ENCODE data around the gene GABBR2.

GABBR2 gene

GRCh38 chr9:98391406-98391805 is 317.3 kb downstream of the GABBR2 start:
- H3K36me3 ChIP-seq (ENCODE audit: control insufficient read depth, low read length): no peaks in the 10 kb centered on the region
- H4K20me1 ChIP-seq (ENCODE audit: control insufficient read depth, insufficient read depth, low read depth, low read length): no peaks in the 10 kb centered on the region
- no peaks in the 10 kb centered on the region for H3K4me1 ChIP-seq (ENCODE audit: control insufficient read depth, low read length)
- no peaks in the 10 kb centered on the region for H3F3A ChIP-seq (ENCODE audit: control insufficient read depth, insufficient read depth)
- no peaks in the 10 kb centered on the region for H3K9me3 ChIP-seq (ENCODE audit: control insufficient read depth, insufficient read depth, low read length)
- H3K27me3 ChIP-seq (ENCODE audit: control insufficient read depth, low read length): no peaks in the 10 kb centered on the region
- no peak overlapping the region for H3K4me3 ChIP-seq (ENCODE audit: low read length)
- no peaks in the 10 kb centered on the region for H3K79me2 ChIP-seq (ENCODE audit: control insufficient read depth, low read length)
- H3K27ac ChIP-seq (ENCODE audit: low read depth, low read length): no peak overlapping the region
- no peak for TF ChIP-seq CTCF (IDR thresholded peaks at IDR 0.05; ENCODE audit: low read depth, low read length, poor library complexity, severe bottlenecking)
- TF ChIP-seq EZH2phosphoT487 (IDR thresholded peaks at IDR 0.05; ENCODE audit: borderline replicate concordance, low read length): no peak
- H3K4me2 ChIP-seq (ENCODE audit: low read length): no peak overlapping the region
- no peaks in the 10 kb centered on the region for H3K9me2 ChIP-seq (replicated peaks; ENCODE audit: control insufficient read depth, low read length)

GRCh38 chr9:98385751-98386150 is 323.0 kb downstream of the GABBR2 start:
- H3K4me3 ChIP-seq (ENCODE audit: low read length): no peak overlapping the region
- H3K4me2 ChIP-seq (ENCODE audit: low read length): no peak overlapping the region

GRCh38 chr9:98383758-98384157 is 325.0 kb downstream of the GABBR2 start:
- Histone ChIP-seq H3K79me2 (ENCODE audit: control insufficient read depth, low read length) (no peaks in the 10 kb centered on the region), H3K4me3 (ENCODE audit: low read length) (no peak overlapping the region), H3K4me1 (ENCODE audit: control insufficient read depth, low read length) (peaks cover 16% of the 10 kb centered on the region), H3K27ac (ENCODE audit: low read depth, low read length) (no peak overlapping the region), H4K20me1 (ENCODE audit: control insufficient read depth, insufficient read depth, low read depth, low read length) (0 out of 2 replicates have a peak, but pooled peaks cover 3% of the 10 kb centered on the region), H3F3A (ENCODE audit: control insufficient read depth, insufficient read depth) (no peaks in the 10 kb centered on the region), H3K4me2 (ENCODE audit: low read length) (no peak overlapping the region), H3K9me3 (ENCODE audit: control insufficient read depth, insufficient read depth, low read length) (no peaks in the 10 kb centered on the region), H3K9me2 (replicated peaks; ENCODE audit: control insufficient read depth, low read length) (no peaks in the 10 kb centered on the region), H3K27me3 (ENCODE audit: control insufficient read depth, low read length) (no peaks in the 10 kb centered on the region), H3K36me3 (ENCODE audit: control insufficient read depth, low read length) (no peaks in the 10 kb centered on the region)
- TF ChIP-seq EZH2phosphoT487 (IDR thresholded peaks at IDR 0.05; ENCODE audit: borderline replicate concordance, low read length) (no peak), CTCF (IDR thresholded peaks at IDR 0.05; ENCODE audit: low read depth, low read length, poor library complexity, severe bottlenecking) (no peak)

More at GRCh38 chr9:98385751-98386150, 323.0 kb downstream of the GABBR2 start:
- no peaks in the 10 kb centered on the region for H3K79me2 ChIP-seq (ENCODE audit: control insufficient read depth, low read length)
- H3K9me2 ChIP-seq (replicated peaks; ENCODE audit: control insufficient read depth, low read length): no peaks in the 10 kb centered on the region
- no peaks in the 10 kb centered on the region for H3K9me3 ChIP-seq (ENCODE audit: control insufficient read depth, insufficient read depth, low read length)
- no peaks in the 10 kb centered on the region for H3K27me3 ChIP-seq (ENCODE audit: control insufficient read depth, low read length)
- H3K4me1 ChIP-seq (ENCODE audit: control insufficient read depth, low read length): 0 out of 2 replicates have a peak, but pooled peaks cover 4% of the 10 kb centered on the region
- H4K20me1 ChIP-seq (ENCODE audit: control insufficient read depth, insufficient read depth, low read depth, low read length): no peaks in the 10 kb centered on the region
- H3K27ac ChIP-seq (ENCODE audit: low read depth, low read length): no peak overlapping the region
- no peaks in the 10 kb centered on the region for H3K36me3 ChIP-seq (ENCODE audit: control insufficient read depth, low read length)
- no peaks in the 10 kb centered on the region for H3F3A ChIP-seq (ENCODE audit: control insufficient read depth, insufficient read depth)
- no peak for TF ChIP-seq CTCF (IDR thresholded peaks at IDR 0.05; ENCODE audit: low read depth, low read length, poor library complexity, severe bottlenecking)
- TF ChIP-seq EZH2phosphoT487 (IDR thresholded peaks at IDR 0.05; ENCODE audit: borderline replicate concordance, low read length): no peak
